ENCODE measurements around the gene UNKL. TPM values are rescaled to one million over a fixed set of nuclear protein-coding genes. Genes with fewer than 3 reads are reported as not detected.

UNKL gene
- total RNA-seq, 1 donor from 2014 or later = 31.5 TPM

DNA sequence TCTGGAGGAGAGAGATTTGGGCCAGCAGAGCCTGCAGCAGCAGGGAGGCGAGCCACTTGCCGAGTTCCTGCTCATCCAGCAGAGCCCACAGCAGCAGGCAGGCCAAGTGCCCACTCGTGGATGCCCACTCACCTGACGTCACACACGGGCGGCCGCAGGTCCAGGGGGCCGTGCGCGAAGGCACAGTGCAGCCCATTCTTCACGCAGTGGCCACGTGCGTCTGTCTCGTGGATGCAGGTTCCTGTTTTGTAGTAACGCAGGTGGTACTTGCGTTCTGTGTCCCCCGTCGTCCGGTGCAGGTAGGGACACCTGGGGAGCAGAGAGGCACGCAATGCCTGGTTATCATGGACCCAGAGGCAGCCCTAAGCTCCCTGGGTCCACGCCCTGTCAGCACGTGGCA, 11.5 kb downstream of the UNKL start:
- Mint-ChIP-seq H3K9me3 (ENCODE audit: low read depth) (no peaks in the 10 kb centered on the region), H3K36me3 (ENCODE audit: insufficient read depth) (peaks cover 8% of the 10 kb centered on the region)
- TF ChIP-seq CTCF (IDR thresholded peaks at IDR 0.05; ENCODE audit: unreplicated experiment) = no peak

DNA sequence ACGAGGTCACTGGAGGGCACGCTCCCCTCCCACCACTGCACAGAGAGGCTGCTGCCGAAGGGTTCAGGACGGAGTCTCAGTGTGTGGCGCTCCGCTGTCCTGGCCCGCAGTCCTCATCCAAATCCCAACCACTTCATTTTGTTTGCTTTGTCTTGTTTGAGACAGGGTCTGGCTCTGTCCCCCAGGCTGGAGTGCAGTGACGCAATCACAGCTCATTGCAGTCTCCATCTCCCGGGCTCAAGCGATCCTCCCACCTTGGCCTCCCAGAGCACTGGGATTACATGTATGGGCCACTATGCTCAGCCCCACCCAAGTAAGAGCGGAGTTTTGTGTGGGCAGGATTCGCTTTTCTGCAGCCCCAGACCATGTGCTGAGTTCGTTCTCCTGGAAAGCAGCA, 12.7 kb downstream of the UNKL start:
- H3K9me3 Mint-ChIP-seq (ENCODE audit: low read depth) = no peaks in the 10 kb centered on the region
- no peak for TF ChIP-seq CTCF (IDR thresholded peaks at IDR 0.05; ENCODE audit: unreplicated experiment)
- DNase-seq (ENCODE audit: low spot score, unreplicated experiment) = no peak
- no peak overlapping the region for H3K4me3 Mint-ChIP-seq (ENCODE audit: low read depth)
- H3K27me3 Mint-ChIP-seq = no peaks in the 10 kb centered on the region
- peaks cover 8% of the 10 kb centered on the region for H3K36me3 Mint-ChIP-seq (ENCODE audit: insufficient read depth)
- H3K27ac Mint-ChIP-seq = no peak overlapping the region
- no peaks in the 10 kb centered on the region for H3K4me1 Mint-ChIP-seq (ENCODE audit: low read depth)

More for the DNA sequence above, 11.5 kb downstream of the UNKL start:
- no peaks in the 10 kb centered on the region for H3K27me3 Mint-ChIP-seq
- DNase-seq (ENCODE audit: low spot score, unreplicated experiment) = no peak
- no peak overlapping the region for H3K27ac Mint-ChIP-seq
- no peaks in the 10 kb centered on the region for H3K4me1 Mint-ChIP-seq (ENCODE audit: low read depth)
- no peak overlapping the region for H3K4me3 Mint-ChIP-seq (ENCODE audit: low read depth)

GRCh38 chr16:1401061-1401757, 13.3 kb downstream of the UNKL start:
- TF ChIP-seq CTCF (IDR thresholded peaks at IDR 0.05; ENCODE audit: unreplicated experiment) = no peak
- H3K4me3 Mint-ChIP-seq (ENCODE audit: low read depth) = no peak overlapping the region
- no peaks in the 10 kb centered on the region for H3K4me1 Mint-ChIP-seq (ENCODE audit: low read depth)
- no peak for DNase-seq (ENCODE audit: low spot score, unreplicated experiment)
- H3K9me3 Mint-ChIP-seq (ENCODE audit: low read depth) = no peaks in the 10 kb centered on the region
- no peaks in the 10 kb centered on the region for H3K27me3 Mint-ChIP-seq
- peaks cover 10% of the 10 kb centered on the region for H3K36me3 Mint-ChIP-seq (ENCODE audit: insufficient read depth)
- H3K27ac Mint-ChIP-seq = no peak overlapping the region

- H3K36me3 Mint-ChIP-seq (ENCODE audit: insufficient read depth) = peaks cover 10% of the 10 kb centered on the region
- no peaks in the 10 kb centered on the region for H3K27me3 Mint-ChIP-seq
- no peaks in the 10 kb centered on the region for H3K4me1 Mint-ChIP-seq (ENCODE audit: low read depth)
- no peaks in the 10 kb centered on the region for H3K9me3 Mint-ChIP-seq (ENCODE audit: low read depth)
- no peak for TF ChIP-seq CTCF (IDR thresholded peaks at IDR 0.05; ENCODE audit: unreplicated experiment)
- no peak overlapping the region for H3K27ac Mint-ChIP-seq
- DNase-seq (ENCODE audit: low spot score, unreplicated experiment) = no peak
- no peak overlapping the region for H3K4me3 Mint-ChIP-seq (ENCODE audit: low read depth)
These were observed 15.5 kb downstream of the UNKL start for GRCh38 chr16:1398826-1399581.

- no peak for TF ChIP-seq CTCF (IDR thresholded peaks at IDR 0.05; ENCODE audit: unreplicated experiment)
- no peak for DNase-seq (ENCODE audit: low spot score, unreplicated experiment)
- no peak overlapping the region for H3K27ac Mint-ChIP-seq
- H3K9me3 Mint-ChIP-seq (ENCODE audit: low read depth) = no peaks in the 10 kb centered on the region
- peaks cover 8% of the 10 kb centered on the region for H3K36me3 Mint-ChIP-seq (ENCODE audit: insufficient read depth)
- H3K4me1 Mint-ChIP-seq (ENCODE audit: low read depth) = no peaks in the 10 kb centered on the region
- no peak overlapping the region for H3K4me3 Mint-ChIP-seq (ENCODE audit: low read depth)
- H3K27me3 Mint-ChIP-seq = no peaks in the 10 kb centered on the region
These were observed 16.2 kb downstream of the UNKL start for GRCh38 chr16:1398351-1398750.
